Tibial nerve (tissue), 4 donors: ENCODE data around the gene SETDB1.

Experiments
- CTCF ChIP-seq, 5 experiments: fragments of 200-600 bp in 3 of 5; fragments of 450-650 bp in 2 of 5; sonication (generic) in 3 of 5; IDR thresholded peaks; one replicate each; pipeline ENCODE4 v1.5.1; 2016 to 2019; ENCODE audit warnings: antibody characterized with exemption in 5 of 5, mild to moderate bottlenecking in 3 of 5, moderate library complexity in 2 of 5
- EP300 ChIP-seq, 2 donors: sonication (generic); formaldehyde crosslinking; IDR thresholded peaks; one replicate each; pipeline ENCODE4 v1.6.1; 2017; ENCODE audit warnings: antibody characterized with exemption in 2 of 2, mild to moderate bottlenecking in 1 of 2

DNA sequence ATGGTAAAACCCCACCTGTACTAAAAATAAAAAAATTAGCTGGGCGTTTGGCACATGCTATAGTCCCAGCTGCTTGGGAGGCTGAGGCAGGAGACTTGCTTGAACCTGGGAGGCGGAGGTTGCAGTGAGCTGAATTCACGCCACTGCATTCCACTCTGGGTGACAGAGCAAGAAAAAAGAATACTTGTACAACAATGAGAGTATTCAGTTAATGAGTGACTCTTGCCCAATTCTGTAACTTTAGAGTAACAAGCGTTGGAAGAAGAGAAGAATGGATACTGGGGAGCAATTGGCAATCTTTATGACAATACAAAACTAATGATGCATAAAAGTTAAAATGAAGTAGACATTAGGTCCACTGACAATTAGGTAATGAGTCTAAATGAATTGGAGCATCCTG, 66.5 kb downstream of the SETDB1 start:
- no peak for TF ChIP-seq CTCF (IDR thresholded peaks at IDR 0.05)
- TF ChIP-seq EP300 (IDR thresholded peaks at IDR 0.05): no peak
